ENCODE data around the gene PCNX2.

PCNX2 gene

DNA sequence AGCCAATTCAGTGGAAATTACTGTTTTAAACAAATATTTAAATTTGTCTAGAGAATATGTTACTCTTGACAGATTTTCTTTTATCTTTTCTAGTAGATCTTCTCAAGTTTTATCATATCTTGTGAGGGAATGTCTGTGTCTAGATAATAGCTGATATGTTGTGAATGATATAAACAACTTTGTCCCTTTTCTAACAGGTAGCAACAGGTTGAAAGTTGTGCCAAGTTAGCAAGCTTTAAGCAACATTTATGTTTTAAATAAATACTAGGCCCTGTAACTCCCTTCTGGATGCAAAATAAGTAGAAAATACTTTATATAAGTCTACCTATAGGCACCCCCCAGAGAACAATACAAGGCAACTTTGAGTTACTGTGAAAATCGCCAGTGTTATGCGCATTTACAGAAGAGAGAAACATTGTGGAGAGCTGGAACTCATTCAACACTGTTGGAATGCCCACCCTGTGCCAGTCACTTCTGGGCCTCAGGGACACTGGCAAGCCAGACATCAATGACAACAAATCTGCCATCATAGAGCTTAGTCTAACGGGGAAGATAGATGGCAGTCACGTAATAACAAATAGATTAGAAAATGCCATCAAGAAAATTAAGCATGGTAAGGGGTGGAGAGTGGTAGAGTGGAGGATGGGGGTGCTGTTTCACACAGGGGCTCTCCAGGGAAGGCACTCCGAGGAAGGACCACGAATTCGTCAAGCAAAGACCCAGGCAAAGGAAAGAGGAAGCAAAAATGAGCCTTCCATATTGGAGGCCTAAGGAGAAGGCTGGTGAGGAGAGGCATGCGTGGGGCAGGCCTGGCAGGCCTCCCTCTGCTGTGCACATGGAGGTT is 36.4 kb upstream of the PCNX2 start:
- Histone ChIP-seq H3K79me2 (ENCODE audit: control insufficient read depth, insufficient read depth, low read length) (peaks cover 3% of the 10 kb centered on the region), H2BK15ac (replicated peaks; ENCODE audit: low read depth) (no peak overlapping the region), H3K4me3 (ENCODE audit: low read length) (no peak overlapping the region), H4K8ac (ENCODE audit: low read depth, low read length) (no peak overlapping the region), H3K36me3 (ENCODE audit: control insufficient read depth, insufficient read depth, low read length) (no peaks in the 10 kb centered on the region), H3K18ac (ENCODE audit: low read length) (no peak overlapping the region), H3K9ac (ENCODE audit: low read length) (no peak overlapping the region), H2AK5ac (ENCODE audit: low read length) (no peak overlapping the region), H3K4me2 (ENCODE audit: low read length) (no peak overlapping the region), H2BK5ac (ENCODE audit: low read length) (no peak overlapping the region), H3K4me1 (ENCODE audit: control insufficient read depth, low read depth, low read length) (no peaks in the 10 kb centered on the region), H2BK120ac (ENCODE audit: low read depth, low read length) (no peak overlapping the region), H3K27me3 (ENCODE audit: insufficient read depth, low read length, poor library complexity) (no peaks in the 10 kb centered on the region), H3K27ac (ENCODE audit: low read depth, low read length) (no peak overlapping the region), H3K4ac (ENCODE audit: low read depth, low read length) (no peak overlapping the region), H4K5ac (ENCODE audit: low read length) (no peak overlapping the region), H3K23ac (ENCODE audit: low read length) (no peak overlapping the region), H3K79me1 (ENCODE audit: low read length) (peaks cover 3% of the 10 kb centered on the region), H3K56ac (ENCODE audit: low read length) (no peak overlapping the region)
- no CpG with 5 or more reads among the region's 8 CpGs for WGBS (ENCODE audit: extremely low coverage, insufficient coverage, low lambda C conversion rate)
- DNase-seq: no peak

GRCh38 chr1:233328142-233328921 is 32.8 kb upstream of the PCNX2 start:
- Histone ChIP-seq H2BK5ac (ENCODE audit: low read length) (no peak overlapping the region), H2AK5ac (ENCODE audit: low read length) (no peak overlapping the region), H3K56ac (ENCODE audit: low read length) (peak overlapping the region; percentile 94), H3K36me3 (ENCODE audit: control insufficient read depth, insufficient read depth, low read length) (no peaks in the 10 kb centered on the region), H2BK120ac (ENCODE audit: low read depth, low read length) (no peak overlapping the region), H3K23ac (ENCODE audit: low read length) (peak overlapping the region; percentile 80), H4K8ac (ENCODE audit: low read depth, low read length) (no peak overlapping the region), H3K4me2 (ENCODE audit: low read length) (peak overlapping the region; percentile 73), H3K27ac (ENCODE audit: low read depth, low read length) (no peak overlapping the region), H3K9ac (ENCODE audit: low read length) (peak overlapping the region; percentile 81), H3K79me2 (ENCODE audit: control insufficient read depth, insufficient read depth, low read length) (peaks cover 3% of the 10 kb centered on the region), H3K4me1 (ENCODE audit: control insufficient read depth, low read depth, low read length) (no peaks in the 10 kb centered on the region), H3K18ac (ENCODE audit: low read length) (no peak overlapping the region), H3K79me1 (ENCODE audit: low read length) (peaks cover 3% of the 10 kb centered on the region), H3K4ac (ENCODE audit: low read depth, low read length) (no peak overlapping the region), H3K4me3 (ENCODE audit: low read length) (peak overlapping the region; percentile 47), H3K27me3 (ENCODE audit: insufficient read depth, low read length, poor library complexity) (no peaks in the 10 kb centered on the region), H2BK15ac (replicated peaks; ENCODE audit: low read depth) (no peak overlapping the region), H4K5ac (ENCODE audit: low read length) (no peak overlapping the region)
- no CpG with 5 or more reads among the region's 96 CpGs for WGBS (ENCODE audit: extremely low coverage, insufficient coverage, low lambda C conversion rate)
- peak; percentile 60 for DNase-seq

DNA sequence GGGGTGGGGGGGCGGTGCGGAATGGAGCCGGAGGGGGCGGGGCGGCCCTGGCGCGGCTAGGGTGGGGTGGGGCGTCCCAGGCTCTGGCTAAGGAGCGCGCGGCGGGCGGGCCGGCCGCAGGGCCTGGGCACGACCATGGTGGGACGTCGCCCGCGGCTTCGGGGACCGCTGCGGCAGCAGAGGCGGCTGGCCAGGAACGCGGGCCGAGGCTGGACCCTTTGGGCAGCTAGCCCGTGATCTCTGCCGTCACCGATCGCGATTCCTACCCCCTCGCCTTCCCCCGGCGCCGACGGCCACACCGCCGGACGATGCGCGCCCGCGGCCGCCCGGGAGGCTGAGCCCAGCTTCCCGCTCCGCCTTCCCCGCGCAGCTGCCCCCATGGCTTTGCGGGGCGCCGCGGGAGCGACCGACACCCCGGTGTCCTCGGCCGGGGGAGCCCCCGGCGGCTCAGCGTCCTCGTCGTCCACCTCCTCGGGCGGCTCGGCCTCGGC is 32.2 kb upstream of the PCNX2 start, which contains the start of gene MAP3K21:
MAP3K21 (plus strand) TSS at position 74 of the 491 bp plus-strand sequence; CDS start at position 379, 305 bp downstream.
- Histone ChIP-seq H3K9ac (ENCODE audit: low read length) (peak within 1 kb of the TSS; percentile 81), H3K79me2 (ENCODE audit: control insufficient read depth, insufficient read depth, low read length) (peaks cover 3% of the 10 kb centered on the region), H3K79me1 (ENCODE audit: low read length) (peaks cover 3% of the 10 kb centered on the region), H4K5ac (ENCODE audit: low read length) (no peak within 1 kb of the TSS), H3K27me3 (ENCODE audit: insufficient read depth, low read length, poor library complexity) (no peaks in the 10 kb centered on the region), H3K4me1 (ENCODE audit: control insufficient read depth, low read depth, low read length) (no peaks in the 10 kb centered on the region), H3K18ac (ENCODE audit: low read length) (peak within 1 kb of the TSS; percentile 72), H3K56ac (ENCODE audit: low read length) (peak within 1 kb of the TSS; percentile 94), H3K36me3 (ENCODE audit: control insufficient read depth, insufficient read depth, low read length) (no peaks in the 10 kb centered on the region), H3K4me3 (ENCODE audit: low read length) (peak within 1 kb of the TSS; percentile 47), H4K8ac (ENCODE audit: low read depth, low read length) (no peak within 1 kb of the TSS), H2AK5ac (ENCODE audit: low read length) (no peak within 1 kb of the TSS), H3K4me2 (ENCODE audit: low read length) (peak within 1 kb of the TSS; percentile 73), H2BK120ac (ENCODE audit: low read depth, low read length) (no peak within 1 kb of the TSS), H3K4ac (ENCODE audit: low read depth, low read length) (no peak within 1 kb of the TSS), H2BK15ac (replicated peaks; ENCODE audit: low read depth) (peak within 1 kb of the TSS; percentile 60), H3K27ac (ENCODE audit: low read depth, low read length) (no peak within 1 kb of the TSS), H3K23ac (ENCODE audit: low read length) (peak within 1 kb of the TSS; percentile 80), H2BK5ac (ENCODE audit: low read length) (no peak within 1 kb of the TSS)
- no CpG with 5 or more reads among the region's 68 CpGs for WGBS (ENCODE audit: extremely low coverage, insufficient coverage, low lambda C conversion rate)
- DNase-seq: no peak

DNA sequence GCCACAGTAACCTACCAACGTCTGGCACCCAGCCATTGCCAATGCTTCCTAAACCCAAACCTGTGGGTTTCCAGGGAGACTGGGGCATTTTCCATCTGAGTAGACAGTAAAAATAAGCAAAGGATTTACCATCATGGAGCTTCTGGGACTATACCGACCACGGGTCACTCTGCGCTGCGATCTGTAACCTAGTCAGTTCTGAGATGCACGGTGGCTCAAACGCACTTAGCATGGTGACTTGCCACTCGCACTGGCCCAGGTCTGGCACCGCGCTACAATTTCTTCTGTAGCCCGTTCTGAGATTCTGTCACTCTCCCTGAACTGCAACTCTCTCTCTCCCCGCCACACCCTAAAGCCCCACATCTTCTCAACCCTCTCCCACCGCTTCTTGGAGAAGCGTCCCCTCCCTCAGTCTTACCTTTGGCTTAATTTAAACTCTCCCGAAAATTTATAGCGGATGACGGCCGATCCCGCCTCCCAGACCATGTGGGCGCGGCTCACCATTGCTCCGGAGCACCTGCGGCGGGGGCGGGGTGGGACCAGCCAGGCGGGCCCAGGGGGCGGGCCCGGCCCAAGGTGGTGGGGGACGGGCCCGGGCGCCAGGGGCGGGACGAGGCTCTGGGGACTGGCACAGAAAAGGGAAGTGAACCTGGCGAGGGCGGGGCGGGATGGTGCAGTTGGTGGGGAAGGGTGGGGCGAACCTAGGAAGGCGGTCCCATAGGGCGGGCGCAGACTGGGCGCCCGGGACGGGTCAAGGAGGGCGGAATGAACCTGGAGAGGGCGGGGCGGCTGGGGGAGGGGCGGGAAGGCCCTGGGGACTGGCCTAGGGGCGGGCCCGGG is 31.5 kb upstream of the PCNX2 start:
- no peaks in the 10 kb centered on the region for H3K27me3 ChIP-seq (ENCODE audit: insufficient read depth, low read length, poor library complexity)
- H3K18ac ChIP-seq (ENCODE audit: low read length): no peak overlapping the region
- H2BK15ac ChIP-seq (replicated peaks; ENCODE audit: low read depth): no peak overlapping the region
- peak overlapping the region; percentile 65 for H3K4me2 ChIP-seq (ENCODE audit: low read length)
- no peaks in the 10 kb centered on the region for H3K36me3 ChIP-seq (ENCODE audit: control insufficient read depth, insufficient read depth, low read length)
- peak overlapping the region; percentile 20 for H3K4me3 ChIP-seq (ENCODE audit: low read length)
- no peak overlapping the region for H4K5ac ChIP-seq (ENCODE audit: low read length)
- no peaks in the 10 kb centered on the region for H3K4me1 ChIP-seq (ENCODE audit: control insufficient read depth, low read depth, low read length)
- no peak overlapping the region for H2BK120ac ChIP-seq (ENCODE audit: low read depth, low read length)
- peaks cover 2% of the 10 kb centered on the region for H3K79me2 ChIP-seq (ENCODE audit: control insufficient read depth, insufficient read depth, low read length)
- no peak overlapping the region for H3K9ac ChIP-seq (ENCODE audit: low read length)
- H2AK5ac ChIP-seq (ENCODE audit: low read length): no peak overlapping the region
- H3K79me1 ChIP-seq (ENCODE audit: low read length): peaks cover 3% of the 10 kb centered on the region
- H4K8ac ChIP-seq (ENCODE audit: low read depth, low read length): no peak overlapping the region
- no peak overlapping the region for H3K23ac ChIP-seq (ENCODE audit: low read length)
- H3K27ac ChIP-seq (ENCODE audit: low read depth, low read length): no peak overlapping the region
- H2BK5ac ChIP-seq (ENCODE audit: low read length): no peak overlapping the region
- no CpG with 5 or more reads among the region's 49 CpGs for WGBS (ENCODE audit: extremely low coverage, insufficient coverage, low lambda C conversion rate)
- DNase-seq: peak; percentile 97
- H3K4ac ChIP-seq (ENCODE audit: low read depth, low read length): no peak overlapping the region
- peak overlapping the region; percentile 37 for H3K56ac ChIP-seq (ENCODE audit: low read length)

DNA sequence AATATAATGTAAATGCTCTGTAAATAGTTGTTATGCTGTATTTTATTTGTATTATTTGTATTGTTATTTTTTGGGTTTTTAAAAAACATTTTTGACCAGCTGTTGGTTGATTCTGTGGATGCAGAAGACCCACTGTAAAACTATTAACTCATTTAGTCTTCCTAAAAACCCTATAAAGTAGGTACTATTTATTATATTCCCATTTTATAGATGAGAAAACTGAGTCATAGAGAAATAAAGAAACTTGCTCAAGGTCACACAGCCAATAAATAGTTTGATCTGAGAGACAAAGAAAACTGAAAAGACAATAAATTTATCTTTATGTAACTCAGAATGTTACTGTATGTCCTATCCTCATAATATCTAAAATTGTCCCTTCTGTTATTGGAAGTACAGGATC is 30.8 kb upstream of the PCNX2 start:
- H3K27ac ChIP-seq (ENCODE audit: low read depth, low read length): no peak overlapping the region
- H4K5ac ChIP-seq (ENCODE audit: low read length): no peak overlapping the region
- no peak overlapping the region for H3K9ac ChIP-seq (ENCODE audit: low read length)
- H3K4ac ChIP-seq (ENCODE audit: low read depth, low read length): no peak overlapping the region
- no peak overlapping the region for H2AK5ac ChIP-seq (ENCODE audit: low read length)
- no peak for DNase-seq
- no peaks in the 10 kb centered on the region for H3K36me3 ChIP-seq (ENCODE audit: control insufficient read depth, insufficient read depth, low read length)
- H2BK5ac ChIP-seq (ENCODE audit: low read length): no peak overlapping the region
- no peak overlapping the region for H3K56ac ChIP-seq (ENCODE audit: low read length)
- H3K27me3 ChIP-seq (ENCODE audit: insufficient read depth, low read length, poor library complexity): no peaks in the 10 kb centered on the region
- no peak overlapping the region for H3K4me2 ChIP-seq (ENCODE audit: low read length)
- H4K8ac ChIP-seq (ENCODE audit: low read depth, low read length): no peak overlapping the region
- no peak overlapping the region for H3K23ac ChIP-seq (ENCODE audit: low read length)
- H3K79me2 ChIP-seq (ENCODE audit: control insufficient read depth, insufficient read depth, low read length): peaks cover 2% of the 10 kb centered on the region
- no peak overlapping the region for H3K4me3 ChIP-seq (ENCODE audit: low read length)
- H2BK15ac ChIP-seq (replicated peaks; ENCODE audit: low read depth): no peak overlapping the region
- no peaks in the 10 kb centered on the region for H3K4me1 ChIP-seq (ENCODE audit: control insufficient read depth, low read depth, low read length)
- no peak overlapping the region for H3K18ac ChIP-seq (ENCODE audit: low read length)
- no peak overlapping the region for H2BK120ac ChIP-seq (ENCODE audit: low read depth, low read length)
- H3K79me1 ChIP-seq (ENCODE audit: low read length): peaks cover 1% of the 10 kb centered on the region
